IPS-15b (cell line): ENCODE data around the gene PDGFC.

Experiments used
- H3K27me3 ChIP-seq: one replicate; pipeline ENCODE4 v1.6.1; 2013; ENCODE audit warnings: low read length; ENCODE audit not compliant: control insufficient read depth, insufficient read depth
- H3K36me3 ChIP-seq: one replicate; pipeline ENCODE4 v1.6.1; 2013; ENCODE audit warnings: low read length; ENCODE audit not compliant: control insufficient read depth, insufficient read depth
- H3K4me1 ChIP-seq: one replicate; pipeline ENCODE4 v1.6.1; 2013; ENCODE audit warnings: mild to moderate bottlenecking, low read length; ENCODE audit not compliant: control insufficient read depth, insufficient read depth
- H3K4me3 ChIP-seq: one replicate; pipeline ENCODE4 v1.5.1; 2013; ENCODE audit warnings: low read depth, low read length
- H3K9ac ChIP-seq: one replicate; pipeline ENCODE4 v1.6.1; 2013; ENCODE audit warnings: low read depth, mild to moderate bottlenecking, low read length
- H3K9me3 ChIP-seq: one replicate; pipeline ENCODE4 v1.6.1; 2013; ENCODE audit warnings: mild to moderate bottlenecking, low read length; ENCODE audit not compliant: control insufficient read depth, insufficient read depth

PDGFC gene

DNA sequence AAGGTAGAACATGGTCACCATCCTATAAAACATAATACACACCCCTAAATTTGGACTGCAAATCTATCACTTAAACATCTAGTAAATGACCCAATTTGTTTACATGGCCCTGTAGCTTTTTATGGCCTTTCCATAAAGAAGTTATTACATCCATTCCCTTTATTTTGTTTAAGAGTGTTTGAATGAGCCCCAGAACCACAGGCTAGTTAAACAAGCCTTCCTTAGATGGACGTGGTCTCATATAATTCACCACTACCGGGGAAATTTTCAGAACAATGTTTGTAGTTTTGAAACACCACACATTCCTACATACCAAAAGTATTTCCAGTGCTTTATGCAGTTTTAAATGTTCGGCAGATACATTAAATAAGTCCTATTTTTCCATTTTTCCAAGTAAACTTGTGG, 12.3 kb downstream of the PDGFC start:
- Histone ChIP-seq H3K4me3 (no peak overlapping the region), H3K36me3 (no peaks in the 10 kb centered on the region), H3K4me1 (no peaks in the 10 kb centered on the region), H3K9ac (no peak overlapping the region), H3K27me3 (no peaks in the 10 kb centered on the region), H3K9me3 (no peaks in the 10 kb centered on the region)

DNA sequence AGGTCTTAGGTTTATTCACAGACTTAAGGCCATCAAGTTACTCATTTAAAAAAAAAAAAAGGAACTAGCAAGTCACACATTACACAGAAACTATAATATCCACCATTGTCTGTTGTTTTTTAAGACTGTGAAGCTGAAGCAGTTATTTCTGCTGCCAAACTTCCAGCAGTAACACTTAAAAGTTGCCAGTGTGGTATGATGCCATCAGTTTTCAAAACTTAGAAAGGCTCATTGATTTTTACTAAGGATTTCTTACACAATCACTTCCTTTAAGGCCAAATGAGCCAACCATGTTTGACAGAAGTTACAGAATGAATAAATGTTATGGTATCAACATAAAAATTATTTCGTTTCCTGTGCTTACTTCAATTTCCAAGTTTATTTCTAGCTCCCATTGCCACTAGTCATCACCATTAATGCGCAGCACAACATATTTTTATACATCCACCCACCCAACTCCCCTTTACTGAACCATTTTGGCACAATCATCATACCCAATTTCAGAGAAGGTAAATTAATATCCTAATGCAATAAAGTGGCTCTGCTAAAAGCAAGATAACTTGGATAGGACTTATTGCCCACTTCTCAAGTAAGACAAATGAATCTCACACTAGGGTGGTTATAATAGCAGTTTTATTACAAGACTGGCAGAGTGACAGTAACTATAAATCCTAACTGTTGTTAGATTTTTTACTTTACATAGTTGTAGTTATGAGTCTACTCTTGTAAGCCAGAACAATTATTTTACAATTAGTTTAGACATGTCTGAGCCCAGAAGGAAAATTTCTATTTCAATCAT, 13.1 kb downstream of the PDGFC start:
- no peaks in the 10 kb centered on the region for H3K27me3 ChIP-seq
- H3K4me1 ChIP-seq = no peaks in the 10 kb centered on the region
- no peaks in the 10 kb centered on the region for H3K36me3 ChIP-seq
- no peak overlapping the region for H3K9ac ChIP-seq
- H3K9me3 ChIP-seq = no peaks in the 10 kb centered on the region
- no peak overlapping the region for H3K4me3 ChIP-seq

DNA sequence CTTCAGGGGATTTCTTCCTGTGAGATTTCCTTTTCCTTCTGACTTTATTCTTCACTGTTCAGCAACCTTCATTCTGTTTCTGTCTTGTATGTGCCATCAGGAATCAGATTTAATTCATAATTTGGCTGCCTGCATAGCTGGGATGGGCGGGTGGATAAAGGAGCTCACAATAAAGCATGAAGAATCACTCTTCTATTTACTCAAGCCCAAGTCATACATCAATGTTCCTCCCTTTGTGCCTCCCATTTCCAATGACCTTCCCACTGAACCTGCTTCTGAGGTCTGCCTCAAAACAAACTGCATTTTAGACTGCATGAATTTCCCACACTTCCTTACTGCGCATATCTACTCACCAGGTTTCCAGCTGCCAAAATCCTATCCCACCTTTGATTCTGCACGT, 14.0 kb downstream of the PDGFC start:
- H3K27me3 ChIP-seq = no peaks in the 10 kb centered on the region
- H3K9me3 ChIP-seq = no peaks in the 10 kb centered on the region
- H3K36me3 ChIP-seq = no peaks in the 10 kb centered on the region
- H3K4me1 ChIP-seq = no peaks in the 10 kb centered on the region
- no peak overlapping the region for H3K4me3 ChIP-seq
- H3K9ac ChIP-seq = no peak overlapping the region

DNA sequence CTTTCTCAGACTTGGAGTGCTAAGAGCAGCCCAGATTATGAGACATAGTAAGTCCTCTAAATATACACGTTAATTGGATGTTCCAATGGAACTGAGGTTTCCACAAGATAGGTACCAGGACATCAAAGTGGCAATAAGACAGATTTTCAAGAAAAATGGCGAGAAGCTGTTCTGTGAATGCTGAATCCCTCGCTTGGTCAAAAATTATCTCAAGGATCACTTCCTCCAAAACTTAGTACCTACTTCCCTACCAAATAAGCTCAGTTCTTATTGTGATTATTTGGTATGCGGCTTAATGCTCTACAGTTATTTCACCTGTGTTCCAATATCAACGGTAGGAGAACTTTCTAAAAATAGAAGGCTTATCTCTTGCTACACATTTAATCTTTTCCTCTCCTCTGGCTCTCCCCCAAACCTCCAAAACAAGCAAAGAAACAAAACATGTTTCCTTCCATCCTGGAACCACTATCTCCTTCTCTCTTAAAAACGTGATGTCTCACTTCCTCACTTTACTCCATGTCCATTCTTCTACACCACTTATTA, 14.7 kb downstream of the PDGFC start:
- Histone ChIP-seq H3K9ac (no peak overlapping the region), H3K27me3 (no peaks in the 10 kb centered on the region), H3K9me3 (no peaks in the 10 kb centered on the region), H3K36me3 (no peaks in the 10 kb centered on the region), H3K4me3 (no peak overlapping the region), H3K4me1 (no peaks in the 10 kb centered on the region)

DNA sequence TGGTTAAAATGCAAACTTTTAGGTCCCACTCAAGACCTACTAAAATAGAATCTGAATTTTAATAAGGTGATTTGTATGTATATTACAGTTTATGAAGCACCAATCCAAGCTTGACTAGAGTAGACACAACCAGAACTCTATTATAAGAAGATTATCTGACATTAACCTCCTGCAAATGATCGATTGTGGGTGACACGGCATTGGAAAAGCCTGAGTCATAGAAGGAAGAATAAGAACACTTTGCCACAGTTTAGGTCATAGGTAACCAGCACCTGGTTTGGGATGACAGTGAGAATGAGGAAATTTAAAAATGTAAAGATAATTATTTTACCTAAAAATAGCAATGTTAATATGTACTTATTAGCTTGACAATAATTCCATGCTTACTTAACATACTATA, 15.2 kb downstream of the PDGFC start:
- Histone ChIP-seq H3K9me3 (no peaks in the 10 kb centered on the region), H3K4me1 (no peaks in the 10 kb centered on the region), H3K4me3 (no peak overlapping the region), H3K9ac (no peak overlapping the region), H3K27me3 (no peaks in the 10 kb centered on the region), H3K36me3 (no peaks in the 10 kb centered on the region)

DNA sequence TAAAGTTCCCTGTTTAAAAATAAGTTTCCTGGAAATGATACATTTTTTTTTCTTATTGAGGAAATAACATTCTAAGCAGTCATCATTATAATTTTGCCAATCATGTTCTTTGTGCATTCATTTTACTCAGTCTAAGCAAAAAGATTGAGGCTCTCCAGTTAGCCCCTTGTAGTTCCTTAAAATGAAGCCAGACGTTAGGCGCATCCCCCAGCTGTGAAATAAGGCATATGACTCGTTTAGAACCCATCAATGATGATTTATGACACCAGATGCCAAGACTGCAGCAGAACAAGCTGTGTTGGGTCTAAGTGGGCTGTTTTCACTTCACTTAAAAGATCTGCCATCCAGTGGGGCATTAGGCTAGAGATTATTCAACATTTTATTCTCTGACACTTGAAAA, 17.0 kb downstream of the PDGFC start:
- H3K9me3 ChIP-seq = no peaks in the 10 kb centered on the region
- no peak overlapping the region for H3K4me3 ChIP-seq
- H3K9ac ChIP-seq = no peak overlapping the region
- no peaks in the 10 kb centered on the region for H3K36me3 ChIP-seq
- no peaks in the 10 kb centered on the region for H3K4me1 ChIP-seq
- H3K27me3 ChIP-seq = no peaks in the 10 kb centered on the region

DNA sequence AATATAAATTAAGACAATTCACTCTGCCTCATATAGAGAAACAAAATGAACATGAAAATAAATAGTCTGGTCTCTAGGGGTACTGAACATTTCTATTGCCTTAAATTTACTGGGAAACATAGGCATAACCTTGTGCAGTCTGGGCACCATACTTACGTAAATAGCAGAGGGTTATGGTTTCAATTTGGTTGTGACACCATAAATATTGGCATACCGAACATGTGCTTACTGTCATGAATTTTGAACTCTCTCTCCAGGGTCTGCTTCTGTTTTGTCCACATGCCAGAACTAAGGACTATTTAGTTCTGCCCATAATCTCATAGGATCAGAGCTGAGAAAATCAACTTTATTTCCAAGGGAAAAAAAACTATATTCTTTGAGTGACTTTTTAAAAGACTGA, 17.6 kb downstream of the PDGFC start:
- Histone ChIP-seq H3K27me3 (no peaks in the 10 kb centered on the region), H3K9ac (no peak overlapping the region), H3K4me3 (no peak overlapping the region), H3K36me3 (no peaks in the 10 kb centered on the region), H3K9me3 (no peaks in the 10 kb centered on the region), H3K4me1 (no peaks in the 10 kb centered on the region)

DNA sequence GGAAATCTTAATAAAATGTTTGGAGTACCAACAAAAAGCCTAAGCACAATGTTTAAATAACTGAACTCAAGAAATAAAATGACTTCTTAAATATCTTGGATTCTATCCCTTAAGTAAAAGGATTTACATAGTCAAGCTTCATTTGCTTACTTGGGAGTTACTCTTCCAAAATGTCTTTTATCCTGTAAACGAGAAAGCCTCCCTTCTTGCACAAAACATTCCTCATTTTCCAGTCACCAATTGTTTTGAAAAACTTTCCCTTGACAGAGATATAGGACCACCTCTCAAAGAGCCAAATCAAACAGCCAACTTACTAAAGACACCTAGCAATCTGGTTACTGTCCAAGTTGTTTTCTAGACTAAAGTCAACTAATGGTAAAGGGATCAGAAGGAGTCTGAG, 18.6 kb downstream of the PDGFC start:
- H3K27me3 ChIP-seq = no peaks in the 10 kb centered on the region
- no peaks in the 10 kb centered on the region for H3K4me1 ChIP-seq
- H3K9ac ChIP-seq = no peak overlapping the region
- H3K36me3 ChIP-seq = no peaks in the 10 kb centered on the region
- H3K9me3 ChIP-seq = no peaks in the 10 kb centered on the region
- no peak overlapping the region for H3K4me3 ChIP-seq

DNA sequence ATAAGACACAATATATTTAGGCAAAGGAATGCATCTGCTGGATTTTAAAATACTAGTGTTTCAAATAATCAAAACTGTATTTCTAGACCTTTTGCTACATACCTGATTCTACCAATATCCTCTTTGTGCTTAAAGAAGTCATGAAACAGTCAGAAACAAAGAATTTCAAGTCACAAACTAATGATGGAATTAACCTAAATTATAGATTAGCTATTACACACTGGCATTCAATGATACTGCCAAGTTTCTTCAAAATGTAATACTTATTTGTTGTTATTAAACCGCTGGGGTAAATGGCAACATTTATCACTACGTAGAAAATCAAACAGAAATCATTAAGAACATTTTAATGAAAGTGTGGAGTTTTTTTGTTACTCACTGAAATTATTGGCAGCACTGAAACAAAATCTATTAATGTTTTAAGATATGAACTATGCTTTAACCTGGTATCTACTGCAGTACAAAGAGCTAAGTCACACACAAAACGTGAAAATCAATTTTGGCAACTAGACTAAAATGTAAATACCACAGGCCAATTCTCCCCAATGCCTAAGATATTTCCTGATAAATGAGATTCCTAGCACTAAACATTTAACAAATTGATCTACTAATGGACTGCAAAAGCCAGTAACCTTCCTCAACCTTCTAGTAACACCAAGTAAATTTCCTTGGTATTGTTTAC, 19.4 kb downstream of the PDGFC start:
- Histone ChIP-seq H3K36me3 (no peaks in the 10 kb centered on the region), H3K27me3 (no peaks in the 10 kb centered on the region), H3K9ac (no peak overlapping the region), H3K4me1 (no peaks in the 10 kb centered on the region), H3K9me3 (no peaks in the 10 kb centered on the region), H3K4me3 (no peak overlapping the region)

DNA sequence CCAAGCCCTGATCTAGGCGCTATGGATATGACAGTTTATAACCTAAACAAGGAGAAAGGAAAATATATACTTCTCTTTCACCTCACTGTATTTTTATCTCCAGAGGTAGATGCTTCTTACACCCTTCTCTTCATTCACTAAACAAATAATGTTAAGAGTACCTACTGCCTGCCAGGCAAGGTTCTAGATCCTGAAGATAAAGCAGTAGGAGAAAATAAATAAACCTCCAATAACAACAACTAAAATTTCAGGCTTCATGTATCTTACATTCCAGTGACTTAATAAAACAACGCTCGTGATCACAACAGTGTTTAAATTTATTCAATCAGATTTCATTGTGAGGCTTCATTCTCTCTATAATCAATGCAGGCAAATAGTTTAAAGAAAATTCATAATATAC, 20.7 kb downstream of the PDGFC start:
- Histone ChIP-seq H3K36me3 (no peaks in the 10 kb centered on the region), H3K9ac (no peak overlapping the region), H3K4me3 (no peak overlapping the region), H3K9me3 (no peaks in the 10 kb centered on the region), H3K4me1 (no peaks in the 10 kb centered on the region), H3K27me3 (no peaks in the 10 kb centered on the region)

DNA sequence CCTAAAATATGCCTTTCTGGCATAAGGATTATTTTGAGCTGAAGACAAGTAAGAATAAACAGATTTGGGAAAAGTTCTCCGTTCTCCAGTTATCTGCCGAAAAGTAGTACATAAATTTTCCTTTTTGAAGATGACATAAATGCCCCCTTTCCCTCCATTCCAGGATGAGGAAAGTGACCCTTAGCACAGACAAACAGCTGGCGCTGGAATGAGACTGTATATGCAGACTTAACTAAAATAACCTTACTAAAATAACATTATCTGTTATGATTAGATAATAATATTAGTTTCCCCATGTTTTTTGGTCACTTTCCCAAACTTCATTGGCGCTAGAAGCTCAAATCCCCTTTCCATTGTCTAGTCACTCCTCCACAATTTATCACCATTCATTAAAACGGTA, 21.5 kb downstream of the PDGFC start:
- Histone ChIP-seq H3K27me3 (no peaks in the 10 kb centered on the region), H3K4me3 (no peak overlapping the region), H3K9me3 (no peaks in the 10 kb centered on the region), H3K36me3 (no peaks in the 10 kb centered on the region), H3K9ac (no peak overlapping the region), H3K4me1 (no peaks in the 10 kb centered on the region)

DNA sequence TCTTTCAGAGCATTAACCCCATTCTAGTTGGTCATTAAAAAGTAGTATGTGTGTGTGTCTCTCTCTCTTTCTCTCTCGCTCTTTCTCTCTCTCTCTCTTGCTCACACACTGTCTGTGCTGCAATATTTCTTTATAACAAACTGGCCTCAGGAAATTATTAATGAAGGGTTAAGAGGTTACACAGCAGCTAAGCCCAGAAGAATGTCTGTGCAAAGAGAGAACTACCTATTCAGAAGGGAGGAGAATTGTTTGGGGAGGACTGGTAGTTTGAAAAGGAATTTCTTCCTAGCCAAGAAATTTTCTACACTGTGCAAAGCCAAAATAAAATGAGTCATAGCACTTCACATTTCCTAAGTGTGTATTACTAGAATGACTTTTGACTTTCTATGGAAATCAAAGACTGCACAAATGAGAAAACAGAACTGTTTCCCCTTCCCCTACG, 22.2 kb downstream of the PDGFC start:
- Histone ChIP-seq H3K4me1 (no peaks in the 10 kb centered on the region), H3K9ac (no peak overlapping the region), H3K27me3 (no peaks in the 10 kb centered on the region), H3K4me3 (no peak overlapping the region), H3K36me3 (no peaks in the 10 kb centered on the region), H3K9me3 (no peaks in the 10 kb centered on the region)
